GM18951 (cell line): ENCODE measurements around the gene PRKAG2.
"Not testable (repeated sequence)": the region's sequence is repeated elsewhere in the genome, so short reads cannot be mapped to it uniquely, and the experiment has no call there.

Source experiments
- POLR2A ChIP-seq: IDR thresholded peaks from 4 replicates; pipeline ENCODE4 v1.6.1; 2011; ENCODE audit warnings: mild to moderate bottlenecking; ENCODE audit not compliant: insufficient read length, insufficient read depth; ENCODE audit errors: extremely low read depth
- in situ Hi-C: fragments of 300-500 bp; cut with MboI; formaldehyde crosslinking; loops from one replicate; pipeline ENCODE4 v1.12.0; 2022; ENCODE audit warnings: low sequenced_read_pairs, mixed read lengths, inconsistent platforms; ENCODE audit not compliant: unreplicated experiment

The PRKAG2 gene

DNA sequence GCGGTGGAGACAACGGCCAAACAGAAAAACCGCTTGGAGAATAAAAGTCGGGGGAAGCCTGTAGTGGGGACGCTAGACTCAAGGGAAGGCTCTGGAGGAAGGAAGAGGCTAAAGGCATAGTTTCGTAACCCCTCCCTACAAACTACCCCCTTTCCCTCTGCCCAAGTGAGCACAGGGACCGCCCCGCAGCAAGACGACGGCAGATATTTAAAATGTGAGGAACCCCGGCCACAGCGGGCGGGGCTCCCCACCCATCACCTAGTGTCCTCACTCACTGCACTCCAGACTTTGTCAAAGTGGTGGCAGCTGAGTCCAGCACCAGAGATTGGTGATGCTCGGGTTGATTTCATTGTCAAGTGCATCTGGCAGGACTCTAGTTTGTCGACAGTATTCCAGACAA lies 69.1 kb downstream of the PRKAG2 start:
- no peak for TF ChIP-seq POLR2A
- in situ Hi-C loops: no loop called here

DNA sequence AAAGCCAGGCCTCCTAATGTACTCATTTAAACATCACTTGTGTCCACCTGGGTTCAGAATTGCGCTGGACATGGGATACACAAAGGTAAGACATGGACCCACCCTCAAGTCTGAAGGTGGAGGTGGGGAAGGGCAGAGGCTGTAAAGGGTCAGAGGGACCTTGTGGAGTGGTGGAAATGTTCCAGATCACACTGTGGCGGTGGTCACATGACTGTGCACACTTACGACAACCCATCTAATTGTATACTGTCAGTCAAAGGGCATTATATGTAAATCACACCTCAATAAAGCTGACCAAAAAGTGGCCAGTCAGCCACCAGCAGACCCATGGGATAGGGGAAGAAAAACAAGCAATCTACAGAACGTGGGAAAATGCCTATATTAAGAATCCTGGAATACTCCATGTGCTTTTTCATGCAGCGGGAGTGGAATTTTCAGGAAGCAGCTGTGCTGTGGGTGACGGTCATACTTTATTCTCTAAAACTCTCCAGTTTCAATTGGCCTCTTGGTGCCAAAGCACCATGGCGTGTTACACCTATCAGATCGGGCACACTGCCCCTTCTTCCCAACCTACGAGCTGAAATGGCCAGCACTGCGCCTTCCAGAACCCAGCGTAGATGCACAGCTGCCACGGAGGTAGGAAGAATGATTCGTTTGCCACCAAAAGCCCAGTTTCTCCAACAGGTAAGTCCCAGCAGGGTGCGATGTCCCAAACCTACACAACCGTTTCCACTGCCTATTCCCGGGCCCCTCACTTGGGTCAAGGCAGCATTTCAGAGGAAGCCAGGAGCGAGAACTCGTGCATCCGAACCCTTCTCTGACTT lies 69.8 kb downstream of the PRKAG2 start:
- in situ Hi-C loops: no loop called here
- TF ChIP-seq POLR2A: no peak

DNA sequence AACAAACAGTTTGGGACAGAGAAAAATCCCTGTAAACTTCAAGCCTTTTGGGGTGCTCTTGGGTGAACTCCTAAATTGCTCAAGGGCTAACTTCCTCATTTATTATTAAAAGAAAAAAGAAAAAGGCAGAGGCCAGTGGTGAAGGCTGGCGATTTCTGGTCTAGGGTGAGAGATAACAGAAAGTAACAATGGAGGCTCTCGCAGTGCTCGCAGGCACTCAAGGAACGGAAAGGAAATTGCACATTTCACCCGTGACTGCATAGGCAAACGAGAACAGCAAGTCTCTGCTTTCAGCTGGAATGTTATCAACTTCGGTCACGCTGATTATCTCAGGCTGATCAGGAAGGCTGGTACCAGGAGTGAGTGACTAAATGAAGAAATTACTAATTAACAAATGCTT lies 70.7 kb downstream of the PRKAG2 start:
- in situ Hi-C loops: no loop called here

DNA sequence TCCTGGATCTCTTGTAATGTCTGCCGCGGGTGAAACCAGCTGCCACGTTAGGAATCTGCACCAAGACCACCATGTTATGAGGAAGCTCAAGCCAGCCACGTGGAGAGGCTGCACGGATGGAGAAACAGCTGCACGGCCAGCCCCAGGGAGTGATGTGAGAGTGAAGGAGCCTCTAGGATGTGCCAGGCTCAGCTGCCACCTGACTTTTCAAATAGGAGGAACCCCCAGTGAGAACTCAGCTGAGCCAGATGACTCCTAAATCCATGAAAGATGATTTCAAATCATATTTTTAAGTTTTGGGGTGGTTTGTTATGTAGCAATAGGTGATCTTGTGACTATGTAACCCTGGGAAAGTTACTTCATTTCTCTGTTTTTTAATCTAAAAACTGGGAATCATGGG lies 71.7 kb downstream of the PRKAG2 start:
- no peak for TF ChIP-seq POLR2A
- in situ Hi-C loops: no loop called here

More for the DNA sequence above, 70.7 kb downstream of the PRKAG2 start:
- no peak for TF ChIP-seq POLR2A

DNA sequence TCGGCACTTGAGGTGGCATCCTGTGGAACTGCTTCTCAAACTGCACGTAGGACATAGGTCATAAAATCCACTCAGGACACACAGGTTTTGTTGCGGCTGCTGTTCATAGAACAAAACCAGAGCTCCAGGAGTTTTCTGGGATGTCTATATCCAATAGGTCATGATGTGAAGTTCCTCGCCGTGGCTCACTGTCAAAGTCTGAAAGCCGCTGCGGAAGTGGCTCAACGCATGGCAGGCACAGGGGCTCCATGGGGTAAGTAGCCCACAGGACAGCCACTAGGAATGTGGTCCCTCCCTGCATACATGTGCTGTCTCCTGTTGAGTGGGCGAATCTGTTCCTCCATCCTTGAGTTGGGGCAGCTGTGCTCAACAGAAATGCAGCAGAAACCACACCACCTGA lies 72.2 kb downstream of the PRKAG2 start:
- no peak for TF ChIP-seq POLR2A
- in situ Hi-C loops: no loop called here

DNA sequence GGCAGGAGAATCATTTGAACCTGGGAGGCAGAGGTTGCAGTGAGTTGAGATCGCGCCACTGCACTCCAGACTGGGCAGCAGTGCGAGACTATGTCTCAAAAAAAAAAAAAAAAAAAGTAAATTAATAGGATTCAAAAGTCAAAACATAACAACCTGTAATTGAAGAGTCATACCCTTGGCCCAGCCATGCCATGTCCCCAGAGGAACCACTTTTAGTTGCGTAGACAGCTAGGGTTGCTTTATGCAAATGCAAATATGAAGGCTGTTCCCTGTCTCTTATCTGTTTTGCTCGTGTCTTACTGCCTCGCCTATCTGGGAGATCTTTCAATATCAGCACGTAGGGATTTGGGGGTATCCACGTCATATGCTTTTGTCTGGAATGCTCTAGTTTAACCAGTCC lies 73.1 kb downstream of the PRKAG2 start:
- in situ Hi-C loops: no loop called here

DNA sequence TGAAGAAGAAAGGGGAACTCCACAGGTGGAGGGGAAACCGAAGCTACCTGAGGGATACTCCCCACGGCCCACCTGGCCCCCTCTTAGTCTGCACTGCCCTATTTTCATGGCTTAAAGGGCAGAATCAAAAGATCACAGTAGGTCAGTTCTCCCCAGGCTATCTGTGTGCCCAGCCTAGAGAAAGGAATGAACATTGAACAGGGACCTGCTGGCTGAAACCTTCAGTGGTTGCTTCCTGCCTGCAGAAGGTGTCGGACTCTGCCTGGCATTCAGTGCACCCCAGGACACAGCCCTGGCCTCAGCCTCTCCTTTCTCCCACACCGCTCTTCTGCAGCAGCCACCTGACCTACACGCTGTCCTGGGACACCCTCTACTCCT lies 74.5 kb downstream of the PRKAG2 start:
- no peak for TF ChIP-seq POLR2A
- in situ Hi-C loops: no loop called here

More for the DNA sequence above, 73.1 kb downstream of the PRKAG2 start:
- no peak for TF ChIP-seq POLR2A

DNA sequence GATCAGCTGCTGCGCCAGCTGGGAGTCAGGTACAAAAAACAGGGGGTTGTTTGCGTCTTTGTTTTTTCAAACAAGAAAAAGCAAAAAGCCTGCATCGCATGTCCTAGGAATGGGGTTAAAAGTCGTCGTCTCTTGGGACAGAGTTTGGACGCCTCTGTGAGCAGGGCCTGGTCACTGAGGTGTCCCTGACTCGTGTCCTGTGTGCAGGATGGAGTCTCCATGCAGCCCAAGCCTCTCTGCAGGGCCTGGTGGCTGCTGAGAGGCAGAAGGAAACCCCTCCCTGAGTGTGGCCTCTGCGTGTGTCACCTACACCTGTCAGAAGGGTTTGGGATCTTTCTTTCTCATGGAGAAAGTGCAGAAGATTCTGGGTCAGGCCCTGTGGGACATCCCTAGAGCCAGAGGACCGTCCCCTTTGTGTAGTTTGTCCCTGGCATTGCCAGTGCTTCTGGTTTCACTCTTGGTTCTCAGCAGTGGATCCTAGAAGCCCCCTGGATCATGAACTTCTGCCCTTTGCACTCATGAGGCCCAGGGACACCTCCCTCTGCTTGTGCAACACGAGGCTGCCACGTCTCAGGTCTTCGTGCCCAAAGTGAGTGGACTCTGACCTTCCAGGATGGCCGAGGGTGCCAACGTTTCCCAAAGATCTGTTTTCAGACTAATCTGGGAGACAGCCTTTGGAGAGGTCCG lies 75.0 kb downstream of the PRKAG2 start:
- in situ Hi-C loops: no loop called here
- no peak for TF ChIP-seq POLR2A

DNA sequence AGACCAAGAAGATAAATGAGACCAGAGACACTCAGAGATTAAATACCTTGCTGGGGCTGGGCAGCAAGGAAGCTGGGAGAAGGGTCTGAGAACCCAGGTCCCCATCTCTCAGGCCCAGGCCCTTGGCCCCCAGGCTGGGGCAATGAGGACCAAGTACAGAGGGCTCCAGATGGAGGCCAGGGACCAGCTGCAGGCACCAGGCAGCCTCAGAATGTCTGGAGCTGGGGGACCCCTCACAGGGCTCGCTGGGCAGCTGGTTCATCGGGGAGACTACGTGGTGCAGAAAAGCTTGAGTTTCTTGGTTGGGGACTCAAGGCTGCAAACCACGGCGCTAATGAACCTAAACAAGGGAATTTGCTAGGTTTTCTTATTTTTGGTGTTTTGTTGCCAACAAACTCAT lies 75.6 kb downstream of the PRKAG2 start:
- in situ Hi-C loops: no loop called here

DNA sequence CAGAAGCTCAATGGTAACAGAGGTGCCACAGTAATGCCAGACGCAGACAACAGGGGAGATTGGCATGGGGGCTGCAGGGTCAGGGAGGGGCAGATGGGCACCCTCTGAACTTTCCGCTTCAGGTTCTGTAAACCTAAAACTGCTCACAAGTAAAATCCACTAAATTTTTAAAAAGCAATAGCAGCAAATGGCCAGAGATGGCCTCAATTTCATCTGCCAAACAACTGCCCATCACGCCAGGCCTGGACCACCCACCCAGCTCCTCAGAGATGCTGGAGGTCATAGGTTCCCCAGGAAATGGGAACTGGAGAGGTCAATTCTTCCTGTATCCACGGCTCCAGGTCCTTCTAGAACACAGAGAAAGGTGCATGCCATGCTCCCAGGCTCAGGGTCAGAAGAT lies 76.1 kb downstream of the PRKAG2 start:
- in situ Hi-C loops: no loop called here
- no peak for TF ChIP-seq POLR2A

More for the DNA sequence above, 75.6 kb downstream of the PRKAG2 start:
- no peak for TF ChIP-seq POLR2A

DNA sequence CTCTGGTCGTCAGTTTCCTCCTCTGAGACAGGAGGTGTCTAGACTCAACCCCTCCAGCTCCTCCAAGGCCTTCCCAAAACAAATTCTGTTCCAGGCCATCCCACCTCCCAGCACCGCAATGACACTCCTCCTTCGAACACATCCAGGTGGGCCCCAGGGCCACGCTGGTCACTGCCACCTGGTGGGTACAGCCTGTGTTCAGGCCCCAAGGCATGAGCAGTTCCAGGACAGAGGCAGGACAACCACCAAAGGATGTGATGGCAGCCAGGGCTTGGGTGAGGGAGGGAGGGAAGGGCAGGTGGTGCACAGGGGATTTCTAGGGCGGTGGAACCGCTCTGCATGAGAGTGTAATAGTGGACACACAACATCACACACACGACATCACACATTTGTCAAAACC lies 76.5 kb downstream of the PRKAG2 start:
- no peak for TF ChIP-seq POLR2A
- in situ Hi-C loops: no loop called here

DNA sequence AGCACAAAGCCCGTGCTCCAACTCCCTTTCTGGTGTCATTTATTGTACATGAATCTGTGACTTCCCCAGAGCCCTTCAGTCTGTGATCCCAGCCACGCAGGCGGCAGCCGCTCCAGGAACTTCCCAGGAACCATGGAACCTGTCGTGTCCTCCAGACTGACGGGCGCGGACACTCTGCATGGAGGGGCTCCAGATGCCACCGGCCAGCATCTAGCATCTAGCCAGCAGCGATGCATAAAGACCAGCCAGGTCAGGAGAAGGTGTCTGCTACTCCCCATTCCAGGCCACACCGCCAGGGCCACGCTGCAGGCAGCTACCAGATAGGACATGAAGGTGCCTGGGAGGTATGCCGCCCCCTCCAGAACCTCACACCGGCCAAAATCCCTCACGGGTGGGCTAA lies 77.4 kb downstream of the PRKAG2 start:
- in situ Hi-C loops: no loop called here
- TF ChIP-seq POLR2A: no peak

DNA sequence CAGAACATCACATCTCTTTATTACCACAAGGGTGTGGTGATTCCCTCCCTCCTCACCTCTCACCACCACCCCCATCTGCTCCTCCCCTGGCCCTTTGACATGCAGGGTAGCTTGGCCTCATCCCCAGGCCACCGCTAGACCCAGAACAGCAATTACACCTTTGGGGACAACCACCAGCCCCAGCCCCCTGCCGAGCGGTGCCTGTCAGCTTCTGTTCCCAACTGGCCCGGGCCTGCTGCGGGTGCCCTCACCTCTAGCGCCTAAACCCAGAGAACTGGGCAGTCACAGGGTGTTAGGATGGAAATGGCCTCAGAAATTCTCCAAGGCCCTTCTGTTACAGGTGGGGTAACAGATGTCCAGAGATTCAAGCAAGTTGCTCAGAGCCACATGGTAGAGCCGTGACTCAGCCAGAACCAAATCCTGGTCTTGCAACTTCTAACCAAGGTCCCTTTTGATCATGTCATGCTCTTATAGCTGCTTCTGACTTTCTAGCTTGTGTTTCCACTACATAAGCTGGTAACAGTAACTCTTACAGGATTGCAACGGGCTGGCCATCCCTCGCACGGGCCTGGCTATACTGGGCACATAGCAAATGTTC lies 78.0 kb downstream of the PRKAG2 start:
- TF ChIP-seq POLR2A: no peak
- in situ Hi-C loops: no loop called here

DNA sequence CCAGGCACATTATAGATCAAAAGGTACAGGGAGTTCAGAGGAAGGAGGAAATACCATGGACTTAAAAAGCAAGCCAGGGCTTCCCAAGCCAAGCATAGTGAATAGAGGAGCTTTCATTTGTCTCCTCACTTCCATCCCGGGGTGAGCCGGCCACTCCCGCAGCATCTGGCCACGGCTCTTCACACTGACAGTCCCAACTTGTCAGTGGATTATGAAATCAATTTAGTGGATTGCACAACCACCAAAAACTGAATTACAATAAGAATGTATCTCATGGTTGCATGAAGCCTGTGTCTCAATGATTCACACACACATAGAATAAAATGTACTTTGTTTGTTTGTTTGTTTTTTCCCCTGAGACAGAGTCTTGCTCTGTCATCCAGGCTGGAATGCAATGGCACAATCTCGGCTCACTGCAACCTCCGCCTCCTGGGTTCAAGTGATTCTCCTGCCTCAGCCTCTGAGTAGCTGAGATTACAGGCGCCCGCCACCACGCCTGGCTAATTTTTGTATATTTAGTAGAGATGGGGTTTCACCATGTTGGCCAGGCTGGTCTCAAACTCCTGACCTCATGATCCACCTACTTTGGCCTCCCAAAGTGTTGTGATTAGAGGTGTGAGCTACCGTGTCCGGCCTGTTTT lies 79.1 kb downstream of the PRKAG2 start:
- in situ Hi-C loops: not testable (repeated sequence)
